Heart left ventricle (tissue), 16 donors: ENCODE measurements around the gene NUP155. TPM values are rescaled to one million over a fixed set of nuclear protein-coding genes. Genes with fewer than 3 reads are reported as not detected.
A peak's percentile ranks its signal among the peaks of the same experiment; 100 is the strongest.
"Not testable (repeated sequence)": the region's sequence is repeated elsewhere in the genome, so short reads cannot be mapped to it uniquely, and the experiment has no call there.

Experiments
- ATAC-seq, 4 donors: fragments of 200-7000 bp; cut with Tn5 transposase; one replicate each; pipeline ENCODE4 v1.9.1; 2020 to 2022; ENCODE audit warnings: moderate library complexity in 4 of 4, mild to moderate bottlenecking in 3 of 4, moderate number of reproducible peaks in 1 of 4
- DNase-seq, 5 donors: peaks; one replicate each; pipeline ENCODE4 v3.0.0-alpha.2; 2020
- H3K27ac ChIP-seq, 12 donors: fragments of 200-600 bp; sonication (generic) in 4 of 12; one replicate each; pipeline versions ENCODE4 v1.5.0 to v1.8.0; 2016 to 2022; ENCODE audit warnings: mild to moderate bottlenecking in 2 of 12
- H3K27me3 ChIP-seq, 9 donors: fragments of 200-600 bp; sonication (generic) in 2 of 9; one replicate each; pipeline versions ENCODE4 v1.5.1 to v1.8.0; 2016 to 2022; ENCODE audit warnings: mild to moderate bottlenecking in 3 of 9
- H3K36me3 ChIP-seq, 9 donors: fragments of 200-600 bp; sonication (generic) in 2 of 9; one replicate each; pipeline versions ENCODE4 v1.5.0 to v1.8.0; 2018 to 2022; ENCODE audit warnings: mild to moderate bottlenecking in 2 of 9
- H3K4me1 ChIP-seq, 12 donors: fragments of 200-600 bp; sonication (generic) in 4 of 12; one replicate each; pipeline versions ENCODE4 v1.5.0 to v1.8.0; 2016 to 2022; ENCODE audit warnings: mild to moderate bottlenecking in 3 of 12
- H3K4me3 ChIP-seq, 12 donors: fragments of 200-600 bp; sonication (generic) in 4 of 12; one replicate each; pipeline versions ENCODE4 v1.5.0 to v1.8.0; 2017 to 2022; ENCODE audit warnings: mild to moderate bottlenecking in 9 of 12, moderate library complexity in 4 of 12
- H3K9me3 ChIP-seq, 12 donors: fragments of 200-600 bp; sonication (generic) in 4 of 12; one replicate each; pipeline versions ENCODE4 v1.5.0 to v1.8.0; 2016 to 2022; ENCODE audit warnings: mild to moderate bottlenecking in 1 of 12
- CTCF ChIP-seq, 12 donors: fragments of 200-600 bp; sonication (generic) in 4 of 12; IDR thresholded peaks; one replicate each; pipeline versions ENCODE4 v1.5.0 to v1.8.0; 2018 to 2022; ENCODE audit warnings: antibody characterized with exemption in 12 of 12, mild to moderate bottlenecking in 5 of 12
- POLR2A ChIP-seq, 2 donors: fragments of 450-650 bp; IDR thresholded peaks; one replicate each; pipeline ENCODE4 v1.6.1; 2017; ENCODE audit warnings: antibody characterized with exemption in 2 of 2, mild to moderate bottlenecking in 2 of 2, moderate library complexity in 2 of 2
- WGBS, 4 donors: extraction: QIAGEN DNeasy Blood & Tissue Kit in 2 of 4; methylation state at CpG; one replicate each; pipeline versions ENCODE4 v1.1.5 to v1.1.7; 2013 to 2018; 5-methylcytosine and 5-hydroxymethylcytosine counted together
- intact Hi-C, 10 donors: fragments of 100-400 bp; cut with DNase I; formaldehyde crosslinking; loops; one replicate each; pipeline versions ENCODE4 v1.11.1 to v1.14.2; 2022
- polyA plus RNA-seq, 2 donors: library from polyadenylated mRNA; stranded (reverse); fragments of 200-250 nt; gene quantifications; one replicate each; pipeline ENCODE4 v1.2.3, GENCODE V29; 2013
- total RNA-seq, 9 donors: library from RNA; depleted of rRNA in 2 of 9; stranded (reverse); fragments of >200 nt in 2 of 9; fragmentation: NEBNext Ultra II Directional in 3 of 9; extraction: Animal tissue kit (Norgen Biotek cat#: 25700) in 3 of 9; gene quantifications; one replicate each; pipeline versions ENCODE4 v1.1.0 to v1.2.4, GENCODE V29; 2016 to 2023
- donor health status: ischemic (EF 13 %, LVEDD 7.1; RV severe dilation, severe dysfunction).
- donor health status: healthy with polysubstance abuse.
- donor health status: DM: no; HTN: yes; CAD: no.
- donor health status: DM: no; HTN: no; CAD: no.
- donor health status: ischemic (EF 25% LVEDD 6.9; RV normal size, moderate dysfunction).
- donor health status: ischemic (EF 25% LVEDD 5.7; RV mildly dilated, moderate dysfunction).
- donor health status: healthy.
- donor health status: DM: yes; HTN: yes; CAD: no.
- donor health status: ischemic (EF 35%, LVEDD 5.7; RV mildly dilated, moderate dysfunction).
- donor health status: nonischemic (EF 11% LVEDD 7.7; RV severe dilation, severe dysfunction).
- donor health status: DM: yes; HTN: yes; CAD: no.
- donor health status: PGD.
- donor health status: ischemic (EF 29% LVEDD 5.4; RV normal size, mild dysfunction).
- donor health status: nonischemic (EF 23%, LVEDD 6.1; RV moderate dilation, normal function).

Gene NUP155
- total and polyA plus RNA-seq, 11 donors: 2.0 to 17.4 (median 11.4) TPM

- intact Hi-C loops: no loop called here
Observed at GRCh38 chr5:37400501-37400900, 29.6 kb upstream of the NUP155 start.

GRCh38 chr5:37396352-37396751 lies 25.4 kb upstream of the NUP155 start:
- H3K27ac ChIP-seq: no peak overlapping the region
- H3K4me1 ChIP-seq: peaks cover 0 to 4% (median 0%) of the 10 kb centered on the region in 12 donors
- WGBS, 4 donors: 89 to 91% (median 90%) methylated on average over 5 of the region's 5 CpGs
- peaks cover 0 to 98% (median 81%) of the 10 kb centered on the region in 9 donors for H3K36me3 ChIP-seq
- H3K4me3 ChIP-seq: no peak overlapping the region
- H3K27me3 ChIP-seq: no peaks in the 10 kb centered on the region
- intact Hi-C loops: no loop called here
- ATAC-seq (no peak), DNase-seq (no peak)
- TF ChIP-seq CTCF (IDR thresholded peaks at IDR 0.05): no peak
- TF ChIP-seq POLR2A (IDR thresholded peaks at IDR 0.05): no peak
- no peaks in the 10 kb centered on the region for H3K9me3 ChIP-seq

More at GRCh38 chr5:37400501-37400900, 29.6 kb upstream of the NUP155 start:
- TF ChIP-seq POLR2A (IDR thresholded peaks at IDR 0.05): no peak
- no peak for TF ChIP-seq CTCF (IDR thresholded peaks at IDR 0.05)
- H3K9me3 ChIP-seq: no peaks in the 10 kb centered on the region
- no peak overlapping the region for H3K27ac ChIP-seq
- H3K36me3 ChIP-seq: peaks cover 0 to 94% (median 74%) of the 10 kb centered on the region in 9 donors
- DNase-seq: no peak
- H3K4me3 ChIP-seq: no peak overlapping the region
- no peaks in the 10 kb centered on the region for H3K27me3 ChIP-seq
- H3K4me1 ChIP-seq: no peaks in the 10 kb centered on the region
- 84 to 86% (median 85%) methylated on average over 4 of the region's 4 CpGs for WGBS, 4 donors
- no peak for ATAC-seq

GRCh38 chr5:37391591-37391990 lies 20.7 kb upstream of the NUP155 start:
- Histone ChIP-seq H3K36me3 (peaks cover 0 to 66% (median 45%) of the 10 kb centered on the region in 9 donors), H3K27me3 (no peaks in the 10 kb centered on the region), H3K4me3 (peak overlapping the region in 1 of 12 donors; percentile 25), H3K9me3 (no peaks in the 10 kb centered on the region), H3K27ac (peak overlapping the region in 1 of 12 donors; percentile 54), H3K4me1 (peaks cover 0 to 9% (median 0%) of the 10 kb centered on the region in 12 donors)
- DNase-seq (no peak), ATAC-seq (no peak)
- 84 to 86% (median 85%) methylated on average over 3 of the region's 3 CpGs for WGBS, 4 donors
- intact Hi-C loops: no loop called here
- no peak for TF ChIP-seq CTCF (IDR thresholded peaks at IDR 0.05)
- no peak for TF ChIP-seq POLR2A (IDR thresholded peaks at IDR 0.05)

GRCh38 chr5:37379100-37379628 lies 8.3 kb upstream of the NUP155 start, which contains the start of gene WDR70:
WDR70 (plus strand) TSS chr5:37379318; CDS start chr5:37379368, 50 bp downstream.
- H3K9me3 ChIP-seq, H3K27me3 ChIP-seq: not testable (repeated sequence)
- Histone ChIP-seq H3K27ac (peak within 1 kb of the TSS in 11 of 12 donors; percentile 23 to 76 (median 63)), H3K36me3 (peaks cover 0 to 32% (median 29%) of the 10 kb centered on the region in 9 donors), H3K4me3 (peak within 1 kb of the TSS; percentile 78 to 97 (median 90)), H3K4me1 (peaks cover 0 to 18% (median 8%) of the 10 kb centered on the region in 12 donors)
- peak in 1 of 2 donors; percentile 39 for TF ChIP-seq POLR2A (IDR thresholded peaks at IDR 0.05)
- peak; percentile 30 to 78 (median 56) for TF ChIP-seq CTCF (IDR thresholded peaks at IDR 0.05)
- DNase-seq (peak; percentile 83 to 92 (median 90)), ATAC-seq (peak; percentile 97 to 100 (median 99))
- 0 to 1% (median 1%) methylated on average over 31 to 39 of the region's 39 CpGs for WGBS, 4 donors
- intact Hi-C loops: loop anchor here in 1 of 10 donors (1.0 kb wide), 1 partner anchor 8 kb away; the partner anchor contains the start of gene NUP155

- H3K36me3 ChIP-seq: peaks cover 0 to 22% (median 18%) of the 10 kb centered on the region in 9 donors
- WGBS, 4 donors: 91 to 94% (median 93%) methylated on average over 12 of the region's 12 CpGs
- H3K4me3 ChIP-seq, H3K9me3 ChIP-seq, H3K27ac ChIP-seq, H3K27me3 ChIP-seq, DNase-seq, ATAC-seq, intact Hi-C loops: not testable (repeated sequence)
- H3K4me1 ChIP-seq: peaks cover 0 to 18% (median 8%) of the 10 kb centered on the region in 12 donors
Observed at GRCh38 chr5:37378066-37378465, 7.2 kb upstream of the NUP155 start.
